Measurements from ENCODE around the gene SV2C.

The SV2C gene

DNA sequence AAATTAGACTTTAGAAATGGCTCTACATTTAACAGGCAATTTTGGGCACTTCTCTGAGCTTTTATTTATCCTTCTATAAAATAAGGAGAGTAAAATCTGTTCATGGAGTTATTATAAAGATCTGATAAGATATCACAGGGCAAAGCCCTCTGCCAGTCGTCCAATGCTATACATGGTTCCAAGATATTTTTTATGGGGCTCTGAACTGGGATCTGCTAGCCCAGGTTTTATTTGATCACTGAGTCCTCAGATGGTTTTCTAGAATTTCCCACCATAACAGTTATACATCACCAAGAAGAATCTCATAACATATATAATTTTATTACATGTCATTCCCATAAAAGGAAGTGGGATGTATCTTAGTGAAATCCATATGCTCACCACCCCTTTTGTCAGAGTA lies 296.7 kb downstream of the SV2C start:
- H3K4me3 ChIP-seq (ENCODE audit: control insufficient read depth in 1 of 7, extremely low read depth in 1 of 7, insufficient read depth in 4 of 7, low read depth in 2 of 7, low read length in 6 of 7): no peak overlapping the region
- no peak for DNase-seq
- 50% methylated on average over 1 of the region's 1 CpG for WGBS (ENCODE audit: insufficient coverage)
- ChIA-PET CTCF (interaction anchor here (1.0 to 4.0 kb wide), 4 partner anchors 9 to 201 kb away, joined by 3 to 16 read pairs (median 4); no protein-coding TSS in a partner anchor), POLR2A (interaction anchor here (0.8 kb wide), 1 partner anchor 10 kb away, joined by 3 read pairs; no protein-coding TSS in a partner anchor)
- H3K36me3 ChIP-seq (ENCODE audit: control insufficient read depth in 4 of 4, insufficient read depth in 4 of 4, low read length in 3 of 4): no peaks in the 10 kb centered on the region
- no peaks in the 10 kb centered on the region for H3K9me3 ChIP-seq (ENCODE audit: control extremely low read depth in 1 of 5, control insufficient read depth in 4 of 5, insufficient read depth in 2 of 5, low read depth in 1 of 5, low read length in 4 of 5)
- H3K27ac ChIP-seq (ENCODE audit: insufficient read depth in 1 of 2, low read depth in 1 of 2, low read length in 2 of 2, poor library complexity in 1 of 2, severe bottlenecking in 2 of 2): no peak overlapping the region
- no peaks in the 10 kb centered on the region for H3K27me3 ChIP-seq (replicated peaks in 2 of 5; ENCODE audit: control insufficient read depth in 4 of 5, insufficient read depth in 5 of 5, low read length in 4 of 5)
- peaks cover 3 to 61% (median 41%) of the 10 kb centered on the region in 4 experiments for H3K4me1 ChIP-seq (ENCODE audit: control extremely low read depth in 1 of 4, control insufficient read depth in 4 of 4, insufficient read depth in 4 of 4, low read length in 3 of 4)

DNA sequence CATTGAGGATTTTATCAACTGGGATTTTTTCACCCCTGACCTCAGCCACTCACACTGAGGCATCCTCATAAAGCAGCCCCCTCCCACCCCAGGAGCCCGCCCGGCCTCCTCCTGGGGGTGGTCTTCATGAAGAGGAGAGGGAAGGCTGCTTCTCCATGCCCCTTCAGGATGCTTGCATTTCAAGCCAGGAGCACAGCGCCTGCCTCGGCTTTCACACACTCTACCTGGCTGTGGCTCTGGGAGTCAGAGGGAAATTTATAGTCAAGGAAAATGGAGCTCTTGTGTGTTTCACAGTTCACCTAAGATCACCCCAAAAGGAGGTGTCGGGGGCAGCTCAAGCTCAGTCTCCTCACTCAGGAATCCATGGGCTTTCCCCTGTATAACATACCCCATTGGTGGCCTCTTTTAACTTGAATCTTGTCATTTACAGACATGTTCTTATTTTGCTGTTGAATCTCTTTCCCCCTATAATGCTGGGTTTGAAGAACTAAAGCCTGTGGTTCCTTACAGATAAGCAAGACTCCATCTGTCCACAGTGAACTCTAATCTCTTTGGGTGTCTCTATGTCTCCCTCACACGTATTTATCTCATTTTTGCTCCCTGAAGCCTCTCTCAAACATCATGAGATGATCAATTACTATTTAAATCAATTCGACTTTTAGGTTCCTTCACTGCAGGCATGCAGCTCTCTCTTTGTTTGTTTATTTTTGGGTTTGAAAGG lies 297.3 kb downstream of the SV2C start:
- 89% methylated on average over 4 of the region's 7 CpGs for WGBS (ENCODE audit: insufficient coverage)
- H3K9me3 ChIP-seq (ENCODE audit: control extremely low read depth in 1 of 5, control insufficient read depth in 4 of 5, insufficient read depth in 2 of 5, low read depth in 1 of 5, low read length in 4 of 5): no peaks in the 10 kb centered on the region
- ChIA-PET POLR2A (no interaction called here), CTCF (interaction anchor here (0.6 to 4.0 kb wide), 4 partner anchors 9 to 200 kb away, joined by 3 to 16 read pairs (median 4); no protein-coding TSS in a partner anchor)
- H3K36me3 ChIP-seq (ENCODE audit: control insufficient read depth in 4 of 4, insufficient read depth in 4 of 4, low read length in 3 of 4): no peaks in the 10 kb centered on the region
- H3K27ac ChIP-seq (ENCODE audit: insufficient read depth in 1 of 2, low read depth in 1 of 2, low read length in 2 of 2, poor library complexity in 1 of 2, severe bottlenecking in 2 of 2): no peak overlapping the region
- H3K4me1 ChIP-seq (ENCODE audit: control extremely low read depth in 1 of 4, control insufficient read depth in 4 of 4, insufficient read depth in 4 of 4, low read length in 3 of 4): peaks cover 3 to 66% (median 45%) of the 10 kb centered on the region in 4 experiments
- no peaks in the 10 kb centered on the region for H3K27me3 ChIP-seq (replicated peaks in 2 of 5; ENCODE audit: control insufficient read depth in 4 of 5, insufficient read depth in 5 of 5, low read length in 4 of 5)
- DNase-seq: peak in 2 of 3 donors; percentile 26 to 51
- H3K4me3 ChIP-seq (ENCODE audit: control insufficient read depth in 1 of 7, extremely low read depth in 1 of 7, insufficient read depth in 4 of 7, low read depth in 2 of 7, low read length in 6 of 7): no peak overlapping the region

DNA sequence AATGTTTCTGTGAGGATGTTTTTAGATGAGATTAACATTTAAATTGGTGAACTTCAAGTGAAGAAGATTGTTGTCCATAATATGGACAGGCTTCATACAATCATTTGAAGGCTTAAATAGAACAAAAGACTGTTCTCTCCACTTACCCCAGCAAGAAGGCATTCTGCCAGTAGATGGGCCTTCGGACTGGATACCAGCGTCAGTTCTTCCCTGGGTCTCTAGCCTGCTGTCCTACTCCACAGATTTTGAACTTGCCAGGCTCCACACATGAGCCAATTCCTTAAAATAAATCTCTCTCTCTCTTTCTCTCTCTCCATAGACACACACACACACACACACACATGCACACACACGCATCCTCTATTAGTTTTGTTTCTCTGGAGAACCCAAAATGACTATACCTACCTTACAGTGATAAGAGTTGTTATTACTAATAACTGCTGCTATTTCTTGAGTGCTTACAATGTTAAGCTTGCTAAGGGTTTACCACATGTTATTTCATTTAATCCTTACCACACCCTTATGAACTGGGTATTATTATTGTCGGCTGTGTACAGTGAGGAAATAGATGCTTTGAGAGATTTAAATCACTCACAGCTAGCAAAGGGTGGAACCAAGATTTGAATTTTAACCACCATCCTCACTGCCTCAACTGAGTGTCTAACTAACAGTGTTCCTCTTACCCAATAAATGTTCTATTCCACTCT lies 300.1 kb downstream of the SV2C start:
- DNase-seq: no peak
- peaks cover 3 to 69% (median 47%) of the 10 kb centered on the region in 4 experiments for H3K4me1 ChIP-seq (ENCODE audit: control extremely low read depth in 1 of 4, control insufficient read depth in 4 of 4, insufficient read depth in 4 of 4, low read length in 3 of 4)
- no peak overlapping the region for H3K27ac ChIP-seq (ENCODE audit: insufficient read depth in 1 of 2, low read depth in 1 of 2, low read length in 2 of 2, poor library complexity in 1 of 2, severe bottlenecking in 2 of 2)
- POLR2A ChIA-PET: no interaction called here
- H3K4me3 ChIP-seq (ENCODE audit: control insufficient read depth in 1 of 7, extremely low read depth in 1 of 7, insufficient read depth in 4 of 7, low read depth in 2 of 7, low read length in 6 of 7): no peak overlapping the region
- WGBS (ENCODE audit: insufficient coverage): 100% methylated on average over 2 of the region's 4 CpGs
- CTCF ChIA-PET: interaction anchor here (1.3 to 1.6 kb wide), 3 partner anchors 8 to 17 kb away, joined by 4 to 8 read pairs (median 6); no protein-coding TSS in a partner anchor
- no peaks in the 10 kb centered on the region for H3K9me3 ChIP-seq (ENCODE audit: control extremely low read depth in 1 of 5, control insufficient read depth in 4 of 5, insufficient read depth in 2 of 5, low read depth in 1 of 5, low read length in 4 of 5)
- H3K27me3 ChIP-seq (replicated peaks in 2 of 5; ENCODE audit: control insufficient read depth in 4 of 5, insufficient read depth in 5 of 5, low read length in 4 of 5): no peaks in the 10 kb centered on the region
- H3K36me3 ChIP-seq (ENCODE audit: control insufficient read depth in 4 of 4, insufficient read depth in 4 of 4, low read length in 3 of 4): no peaks in the 10 kb centered on the region

DNA sequence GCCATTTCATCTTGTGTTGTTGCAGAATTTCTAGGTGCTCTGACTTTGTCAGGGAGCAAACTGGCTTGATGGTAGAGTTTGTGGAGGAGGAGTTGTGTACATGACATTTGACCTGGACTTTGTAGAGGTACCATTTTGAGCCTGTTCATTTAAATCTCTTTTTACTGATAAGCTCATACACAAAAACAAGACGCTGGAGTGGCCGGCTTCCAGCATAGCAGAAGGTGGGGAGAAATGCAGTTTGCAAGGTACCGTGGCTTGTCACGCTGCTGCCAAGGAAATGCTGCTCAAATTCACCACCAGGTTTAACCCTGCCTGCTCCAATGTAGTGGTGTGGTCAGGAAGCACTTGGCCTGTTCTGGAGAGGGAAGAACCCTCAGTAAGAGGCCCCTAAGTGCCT lies 301.0 kb downstream of the SV2C start:
- no peak overlapping the region for H3K27ac ChIP-seq (ENCODE audit: insufficient read depth in 1 of 2, low read depth in 1 of 2, low read length in 2 of 2, poor library complexity in 1 of 2, severe bottlenecking in 2 of 2)
- 0% methylated on average over 2 of the region's 4 CpGs for WGBS (ENCODE audit: insufficient coverage)
- H3K4me3 ChIP-seq (ENCODE audit: control insufficient read depth in 1 of 7, extremely low read depth in 1 of 7, insufficient read depth in 4 of 7, low read depth in 2 of 7, low read length in 6 of 7): no peak overlapping the region
- CTCF ChIA-PET: interaction anchor here (1.0 to 1.6 kb wide), 5 partner anchors 9 to 159 kb away, joined by 3 to 8 read pairs (median 4); no protein-coding TSS in a partner anchor
- H3K36me3 ChIP-seq (ENCODE audit: control insufficient read depth in 4 of 4, insufficient read depth in 4 of 4, low read length in 3 of 4): no peaks in the 10 kb centered on the region
- POLR2A ChIA-PET: interaction anchor here (0.6 kb wide), 1 partner anchor 307 kb away, joined by 3 read pairs; no protein-coding TSS in a partner anchor
- no peaks in the 10 kb centered on the region for H3K27me3 ChIP-seq (replicated peaks in 2 of 5; ENCODE audit: control insufficient read depth in 4 of 5, insufficient read depth in 5 of 5, low read length in 4 of 5)
- H3K4me1 ChIP-seq (ENCODE audit: control extremely low read depth in 1 of 4, control insufficient read depth in 4 of 4, insufficient read depth in 4 of 4, low read length in 3 of 4): peaks cover 3 to 64% (median 44%) of the 10 kb centered on the region in 4 experiments
- no peaks in the 10 kb centered on the region for H3K9me3 ChIP-seq (ENCODE audit: control extremely low read depth in 1 of 5, control insufficient read depth in 4 of 5, insufficient read depth in 2 of 5, low read depth in 1 of 5, low read length in 4 of 5)
- peak in 2 of 3 donors; percentile 46 to 58 for DNase-seq

DNA sequence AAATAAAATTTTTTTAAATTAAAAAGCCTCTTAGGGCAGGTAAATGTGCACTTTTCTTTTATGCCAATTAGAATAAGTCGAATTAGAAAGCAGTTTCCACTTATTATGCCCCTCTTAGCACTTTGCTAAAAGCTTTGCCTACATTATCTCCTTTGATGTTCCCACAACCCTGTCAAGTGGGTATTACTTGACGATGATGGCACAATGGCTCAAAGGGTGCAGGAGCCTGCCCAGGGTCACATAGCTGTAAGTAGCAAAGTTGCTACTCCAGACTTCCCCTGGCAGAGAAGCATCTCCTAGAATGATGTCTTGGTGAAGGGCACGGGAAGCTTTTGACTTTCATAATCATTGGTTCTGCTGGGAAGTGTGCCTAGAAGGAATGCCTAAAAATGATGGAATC lies 301.5 kb downstream of the SV2C start:
- ChIA-PET POLR2A (no interaction called here), CTCF (interaction anchor here (1.0 to 1.3 kb wide), 4 partner anchors 16 to 158 kb away, joined by 3 to 6 read pairs (median 4); no protein-coding TSS in a partner anchor)
- Histone ChIP-seq H3K4me1 (ENCODE audit: control extremely low read depth in 1 of 4, control insufficient read depth in 4 of 4, insufficient read depth in 4 of 4, low read length in 3 of 4) (peaks cover 3 to 63% (median 43%) of the 10 kb centered on the region in 4 experiments), H3K9me3 (ENCODE audit: control extremely low read depth in 1 of 5, control insufficient read depth in 4 of 5, insufficient read depth in 2 of 5, low read depth in 1 of 5, low read length in 4 of 5) (no peaks in the 10 kb centered on the region), H3K36me3 (ENCODE audit: control insufficient read depth in 4 of 4, insufficient read depth in 4 of 4, low read length in 3 of 4) (no peaks in the 10 kb centered on the region), H3K27me3 (replicated peaks in 2 of 5; ENCODE audit: control insufficient read depth in 4 of 5, insufficient read depth in 5 of 5, low read length in 4 of 5) (no peaks in the 10 kb centered on the region), H3K27ac (ENCODE audit: insufficient read depth in 1 of 2, low read depth in 1 of 2, low read length in 2 of 2, poor library complexity in 1 of 2, severe bottlenecking in 2 of 2) (no peak overlapping the region), H3K4me3 (ENCODE audit: control insufficient read depth in 1 of 7, extremely low read depth in 1 of 7, insufficient read depth in 4 of 7, low read depth in 2 of 7, low read length in 6 of 7) (no peak overlapping the region)
- no peak for DNase-seq
- WGBS (ENCODE audit: insufficient coverage): 100% methylated on average over 1 of the region's 3 CpGs

DNA sequence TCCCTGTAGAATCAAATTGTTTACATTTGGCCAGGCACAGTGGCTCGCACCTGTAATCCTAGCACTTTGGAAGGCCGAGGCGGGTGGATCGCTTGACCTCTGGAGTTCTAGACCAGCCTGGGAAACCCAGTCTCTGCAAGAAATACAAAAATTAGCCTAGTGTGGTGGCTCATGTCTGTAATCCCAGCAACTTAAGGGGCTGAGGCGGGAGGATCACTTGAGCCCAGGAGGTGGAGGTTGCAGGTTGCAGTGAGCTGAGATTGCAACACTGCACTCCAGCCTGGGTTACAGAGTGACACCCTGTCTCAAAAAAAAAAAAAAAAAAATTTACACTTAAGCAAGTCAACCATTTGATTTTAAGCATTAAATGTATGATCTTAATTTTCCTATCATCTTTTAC lies 302.4 kb downstream of the SV2C start:
- 92% methylated on average over 5 of the region's 5 CpGs for WGBS (ENCODE audit: insufficient coverage)
- H3K4me3 ChIP-seq (ENCODE audit: control insufficient read depth in 1 of 7, extremely low read depth in 1 of 7, insufficient read depth in 4 of 7, low read depth in 2 of 7, low read length in 6 of 7): no peak overlapping the region
- peaks cover 6 to 63% (median 46%) of the 10 kb centered on the region in 4 experiments for H3K4me1 ChIP-seq (ENCODE audit: control extremely low read depth in 1 of 4, control insufficient read depth in 4 of 4, insufficient read depth in 4 of 4, low read length in 3 of 4)
- H3K36me3 ChIP-seq (ENCODE audit: control insufficient read depth in 4 of 4, insufficient read depth in 4 of 4, low read length in 3 of 4): no peaks in the 10 kb centered on the region
- H3K27me3 ChIP-seq (replicated peaks in 2 of 5; ENCODE audit: control insufficient read depth in 4 of 5, insufficient read depth in 5 of 5, low read length in 4 of 5): no peaks in the 10 kb centered on the region
- ChIA-PET CTCF (interaction anchor here (0.6 to 5.9 kb wide), 6 partner anchors 8 to 132 kb away, joined by 3 to 27 read pairs (median 3); partner anchors contain the start of gene IQGAP2), POLR2A (interaction anchor here (1.5 kb wide), 1 partner anchor 17 kb away, joined by 10 read pairs; no protein-coding TSS in a partner anchor)
- DNase-seq: no peak
- no peak overlapping the region for H3K27ac ChIP-seq (ENCODE audit: insufficient read depth in 1 of 2, low read depth in 1 of 2, low read length in 2 of 2, poor library complexity in 1 of 2, severe bottlenecking in 2 of 2)
- no peaks in the 10 kb centered on the region for H3K9me3 ChIP-seq (ENCODE audit: control extremely low read depth in 1 of 5, control insufficient read depth in 4 of 5, insufficient read depth in 2 of 5, low read depth in 1 of 5, low read length in 4 of 5)

Data from common myeloid progenitor, CD34-positive (primary cell).